ENCODE measurements around the gene RNF130. TPM values are rescaled to one million over a fixed set of nuclear protein-coding genes. Genes with fewer than 3 reads are reported as not detected.
A peak's percentile ranks its signal among the peaks of the same experiment; 100 is the strongest.

The RNF130 gene
- total RNA-seq, 1 donor from 2014 or later: 86.7 TPM

- Histone ChIP-seq H3K36me3 (no peaks in the 10 kb centered on the region), H3K4me3 (no peak overlapping the region), H3K27me3 (no peaks in the 10 kb centered on the region), H3K9me3 (no peaks in the 10 kb centered on the region), H3K27ac (no peak overlapping the region), H3K4me1 (peaks cover 0 to 9% of the 10 kb centered on the region in 2 donors)
- no peak for TF ChIP-seq CTCF (IDR thresholded peaks at IDR 0.05)
- intact Hi-C loops (cut with DNase I): no loop called here
- DNase-seq (ENCODE audit: low spot score in 2 of 2): no peak
Measured at GRCh38 chr5:179912951-179913350, 158.6 kb downstream of the RNF130 start.

- Histone ChIP-seq H3K9me3 (no peaks in the 10 kb centered on the region), H3K4me3 (no peak overlapping the region), H3K4me1 (peaks cover 0 to 9% of the 10 kb centered on the region in 2 donors), H3K27ac (no peak overlapping the region), H3K36me3 (no peaks in the 10 kb centered on the region), H3K27me3 (no peaks in the 10 kb centered on the region)
- intact Hi-C loops (cut with DNase I): no loop called here
- no peak for DNase-seq (ENCODE audit: low spot score in 2 of 2)
- no peak for TF ChIP-seq CTCF (IDR thresholded peaks at IDR 0.05)
Measured at GRCh38 chr5:179912386-179912785, 159.2 kb downstream of the RNF130 start.

- Histone ChIP-seq H3K27ac (no peak overlapping the region), H3K36me3 (peaks cover 0 to 5% of the 10 kb centered on the region in 2 donors), H3K4me3 (no peak overlapping the region), H3K4me1 (peaks cover 6 to 16% of the 10 kb centered on the region in 2 donors), H3K27me3 (no peaks in the 10 kb centered on the region), H3K9me3 (no peaks in the 10 kb centered on the region)
- no peak for DNase-seq (ENCODE audit: low spot score in 2 of 2)
- intact Hi-C loops (cut with DNase I): loop anchor here (5.0 kb wide), 1 partner anchor 163 kb away; the partner anchor contains the start of gene RNF130
- no peak for TF ChIP-seq CTCF (IDR thresholded peaks at IDR 0.05)
Measured at GRCh38 chr5:179909224-179909623, 162.3 kb downstream of the RNF130 start.

- peak overlapping the region; percentile 4 to 46 for H3K27ac ChIP-seq
- peaks cover 0 to 12% of the 10 kb centered on the region in 2 donors for H3K36me3 ChIP-seq
- DNase-seq (ENCODE audit: low spot score in 2 of 2): no peak
- peak in 1 of 3 experiments; percentile 5 for TF ChIP-seq CTCF (IDR thresholded peaks at IDR 0.05)
- intact Hi-C loops (cut with DNase I): loop anchor here (5.0 kb wide), 1 partner anchor 164 kb away; the partner anchor contains the start of gene RNF130
- peak overlapping the region in 1 of 2 donors; percentile 85 for H3K4me3 ChIP-seq
- H3K9me3 ChIP-seq: no peaks in the 10 kb centered on the region
- H3K27me3 ChIP-seq: no peaks in the 10 kb centered on the region
- peaks cover 6 to 16% of the 10 kb centered on the region in 2 donors for H3K4me1 ChIP-seq
Measured at GRCh38 chr5:179908528-179908927, 163.0 kb downstream of the RNF130 start.

- H3K4me3 ChIP-seq: peak within 1 kb of the TSS; percentile 82 to 85
- no peaks in the 10 kb centered on the region for H3K9me3 ChIP-seq
- intact Hi-C loops (cut with DNase I): loop anchor here (2.0 to 5.0 kb wide), 4 partner anchors 49 to 165 kb away; partner anchors contain the start of genes MGAT4B, MRNIP and RNF130
- peak in 1 of 2 donors; percentile 81 for DNase-seq (ENCODE audit: low spot score in 2 of 2)
- peak within 1 kb of the TSS; percentile 76 for H3K27ac ChIP-seq
- no peaks in the 10 kb centered on the region for H3K27me3 ChIP-seq
- TF ChIP-seq CTCF (IDR thresholded peaks at IDR 0.05): peak in 2 of 3 experiments; percentile 27 to 68
- H3K36me3 ChIP-seq: peaks cover 5 to 17% of the 10 kb centered on the region in 2 donors
- peaks cover 6 to 16% of the 10 kb centered on the region in 2 donors for H3K4me1 ChIP-seq
Measured at GRCh38 chr5:179907556-179908324, 163.8 kb downstream of the RNF130 start, which contains the start of gene TBC1D9B. Gene TBC1D9B (minus strand): TSS chr5:179907897. CDS start chr5:179907821, 76 bp downstream.
